GM12878 (cell line): ENCODE measurements around the gene PAQR8. TPM values are rescaled to one million over a fixed set of nuclear protein-coding genes. Genes with fewer than 3 reads are reported as not detected.

Experiments
- ATAC-seq: fragments of 200-7000 bp; cut with Tn5 transposase; 3 replicates; pipeline ENCODE4 v1.9.1; 2020; ENCODE audit warnings: mild to moderate bottlenecking, moderate library complexity
- BruUV-seq: library from RNA; stranded (reverse); fragments of 400-500 nt; replicated peaks from 2 replicates; lab custom pipeline; 2021; lab: Mats Ljungman, UMichigan
- CTCF ChIA-PET: fragments of 300-600 bp; sonication (Branson Sonifier 250); formaldehyde crosslinking; extraction: SDS; loops from one replicate; lab custom pipeline; 2021; ENCODE audit warnings: inconsistent platforms; lab: Yijun Ruan, JAX
- POLR2A ChIA-PET: fragments of 350-600 bp; formaldehyde crosslinking; extraction: SDS; loops from one replicate; lab custom pipeline; 2021; ENCODE audit warnings: inconsistent platforms; lab: Charles Lee
- RAD21 ChIA-PET: fragments of 300-600 bp; sonication (Branson Sonifier 250); formaldehyde crosslinking; loops from one replicate; lab custom pipeline; 2023; ENCODE audit warnings: antibody characterized with exemption; ENCODE audit not compliant: unreplicated experiment; lab: Charles Lee
- SMC1A ChIA-PET: fragments of 300-600 bp; sonication (Branson Sonifier 250); formaldehyde crosslinking; loops from one replicate; lab custom pipeline; 2023; ENCODE audit not compliant: unreplicated experiment, uncharacterized antibody; lab: Charles Lee
- DNase-seq: peaks from one replicate; pipeline ENCODE4 v3.0.0-alpha.2; 2011; ENCODE audit warnings: low read depth, low spot score
- FAIRE-seq: peaks from 3 replicates; lab custom pipeline; 2011; peaks lifted over from hg19 to GRCh38; lab: Jason Lieb, UNC
- H2AFZ ChIP-seq: 2 replicates; pipeline ENCODE4 v1.6.0; 2011; ENCODE audit warnings: low read depth, low read length, control low read depth; ENCODE audit not compliant: control insufficient read depth
- H3K27ac ChIP-seq: 2 replicates; pipeline ENCODE4 v1.5.1; 2011; ENCODE audit warnings: control low read depth; ENCODE audit not compliant: control insufficient read depth, insufficient read depth
- H3K27me3 ChIP-seq, 2 experiments: replicated peaks in 1 of 2; 2 replicates each; pipeline versions ENCODE4 v1.6.0 to v1.6.1; 2011; ENCODE audit warnings: low read length in 1 of 2; ENCODE audit not compliant: control insufficient read depth in 2 of 2, insufficient read depth in 2 of 2
- H3K36me3 ChIP-seq, 2 experiments: 2 replicates each; pipeline ENCODE4 v1.5.1; 2011; ENCODE audit warnings: low read length in 1 of 2; ENCODE audit not compliant: control insufficient read depth in 2 of 2, insufficient read depth in 2 of 2
- H3K4me1 ChIP-seq: 2 replicates; pipeline ENCODE4 v1.6.1; 2011; ENCODE audit warnings: mild to moderate bottlenecking, low read length, moderate library complexity, mixed read lengths; ENCODE audit not compliant: control insufficient read depth, insufficient read depth
- H3K4me2 ChIP-seq: 2 replicates; pipeline ENCODE4 v1.6.0; 2011; ENCODE audit warnings: control low read depth; ENCODE audit not compliant: control insufficient read depth, insufficient read depth
- H3K4me3 ChIP-seq: fragments of 200-600 bp; sonication (generic); 2 replicates; pipeline ENCODE4 v1.5.1; 2016
- H3K79me2 ChIP-seq: 2 replicates; pipeline ENCODE4 v1.6.0; 2011; ENCODE audit warnings: low read length; ENCODE audit not compliant: control insufficient read depth, insufficient read depth
- H3K9ac ChIP-seq: 2 replicates; pipeline ENCODE4 v1.8.0; 2011; ENCODE audit warnings: low read length, control low read depth, mixed read lengths; ENCODE audit not compliant: control insufficient read depth, insufficient read depth
- H3K9me3 ChIP-seq: replicated peaks from 3 replicates; pipeline ENCODE4 v1.5.1; 2011; ENCODE audit warnings: mild to moderate bottlenecking, low read length; ENCODE audit not compliant: control insufficient read depth, insufficient read depth
- H4K20me1 ChIP-seq: 2 replicates; pipeline ENCODE4 v1.6.0; 2011; ENCODE audit not compliant: control insufficient read depth, insufficient read depth
- BACH1 ChIP-seq: fragments of 450-650 bp; IDR thresholded peaks from 2 replicates; pipeline ENCODE4 v1.6.1; 2017; ENCODE audit warnings: mild to moderate bottlenecking, borderline replicate concordance
- BCL11A ChIP-seq: IDR thresholded peaks from 2 replicates; pipeline ENCODE4 v1.6.1; 2011; ENCODE audit warnings: low read depth, low read length
- CBFB ChIP-seq: IDR thresholded peaks from 2 replicates; pipeline ENCODE4 v1.6.1; 2016; ENCODE audit warnings: antibody characterized with exemption, low read depth
- EGR1 ChIP-seq, 2 experiments: IDR thresholded peaks; 1 replicate in 1 of 2; 2 replicates in 1 of 2; pipeline ENCODE4 v1.6.1; 2011 to 2012; ENCODE audit warnings: low read depth in 2 of 2, low read length in 2 of 2, borderline replicate concordance in 1 of 2, mild to moderate bottlenecking in 1 of 2, moderate library complexity in 1 of 2
- IRF4 ChIP-seq: IDR thresholded peaks from 2 replicates; pipeline ENCODE4 v1.6.1; 2011; ENCODE audit warnings: low read depth, low read length
- NFXL1 ChIP-seq: fragments of 450-650 bp; IDR thresholded peaks from 2 replicates; pipeline ENCODE4 v1.6.1; 2017; ENCODE audit warnings: antibody characterized with exemption, mild to moderate bottlenecking, borderline replicate concordance
- RUNX3 ChIP-seq: IDR thresholded peaks from 2 replicates; pipeline ENCODE4 v1.6.1; 2012; ENCODE audit warnings: low read length, inconsistent platforms
- SIN3A ChIP-seq: IDR thresholded peaks from 2 replicates; pipeline ENCODE4 v1.6.1; 2012; ENCODE audit warnings: low read depth, low read length, improper control_type of control experiment
- SMAD1 ChIP-seq: fragments of 450-650 bp; IDR thresholded peaks from 2 replicates; pipeline ENCODE4 v1.6.1; 2018; ENCODE audit warnings: mild to moderate bottlenecking, low read depth; ENCODE audit not compliant: partially characterized antibody
- SUZ12 ChIP-seq: fragments of 200-600 bp; sonication (generic); IDR thresholded peaks from one replicate; pipeline ENCODE4 v1.6.1; 2018; ENCODE audit warnings: antibody characterized with exemption, mild to moderate bottlenecking; ENCODE audit not compliant: unreplicated experiment
- TBL1XR1 ChIP-seq: IDR thresholded peaks from 2 replicates; pipeline ENCODE4 v1.6.1; 2012; ENCODE audit warnings: low read depth, low read length, improper control_type of control experiment
- ZNF207 ChIP-seq: fragments of 450-650 bp; IDR thresholded peaks from 2 replicates; pipeline ENCODE4 v1.6.1; 2014; ENCODE audit warnings: antibody characterized with exemption, mild to moderate bottlenecking, borderline replicate concordance
- ZSCAN29 ChIP-seq: fragments of 450-650 bp; IDR thresholded peaks from 2 replicates; pipeline ENCODE4 v1.6.1; 2017; ENCODE audit warnings: mild to moderate bottlenecking, moderate library complexity
- WGBS: methylation state at CpG from one replicate; pipeline ENCODE4 v1.1.6; 2016; ENCODE audit warnings: low lambda C conversion rate; ENCODE audit not compliant: insufficient replicate concordance, insufficient coverage; ENCODE audit errors: missing lambda C conversion rate; 5-methylcytosine and 5-hydroxymethylcytosine counted together
- in situ Hi-C: fragments of 300-500 bp; cut with MboI; formaldehyde crosslinking; loops from 9 replicates; pipeline ENCODE4 v1.14.3; 2018; ENCODE audit warnings: mixed read lengths
- intact Hi-C: fragments of 100-400 bp; cut with micrococcal nuclease; formaldehyde crosslinking; loops from one replicate; pipeline ENCODE4 v1.14.2; 2022; ENCODE audit not compliant: unreplicated experiment
- polyA plus RNA-seq, 11 experiments: library from polyadenylated mRNA; depleted of rRNA in 4 of 11; unstranded in 6 of 11; stranded (reverse) in 5 of 11; fragments of >200 nt; fragmentation: Nextera tagmentation in 4 of 11; fragmentation: Illumina TruSeq in 1 of 11; extraction: Ambion mirVana in 4 of 11; extraction: Trizol in 1 of 11; gene quantifications; 1 replicate in 1 of 11; 2 replicates in 10 of 11; pipeline versions ENCODE4 v1.2.1 to v1.2.3, GENCODE V29; 2011 to 2016; ENCODE audit warnings: inconsistent platforms in 2 of 11, missing spikeins in 2 of 11, low read depth in 1 of 11
- total RNA-seq, 4 experiments: library from RNA; depleted of rRNA in 3 of 4; stranded (reverse); fragments of >200 nt in 3 of 4; fragmentation: Illumina TruSeq in 1 of 4; extraction: Trizol in 1 of 4; gene quantifications; 2 replicates each; pipeline versions ENCODE4 v1.2.1 to v1.2.3, GENCODE V29; 2013 to 2021
- TF ChIP-seq, protein P1 (sequence below): fragments of 450-650 bp; IDR thresholded peaks from 2 replicates; pipeline ENCODE4 v1.6.1; 2014; ENCODE audit warnings: mild to moderate bottlenecking
- TF ChIP-seq, protein P2 (sequence below): fragments of 450-650 bp; IDR thresholded peaks from 2 replicates; pipeline ENCODE4 v1.6.1; 2016; ENCODE audit warnings: mild to moderate bottlenecking, moderate library complexity, borderline replicate concordance

PAQR8 gene
- total and polyA plus RNA-seq, 10 of the 15 experiments (the other 5 are each of a cell fraction or from before 2014, with no cell fraction given) = 3.9 to 22.4 (median 14.6) TPM

DNA sequence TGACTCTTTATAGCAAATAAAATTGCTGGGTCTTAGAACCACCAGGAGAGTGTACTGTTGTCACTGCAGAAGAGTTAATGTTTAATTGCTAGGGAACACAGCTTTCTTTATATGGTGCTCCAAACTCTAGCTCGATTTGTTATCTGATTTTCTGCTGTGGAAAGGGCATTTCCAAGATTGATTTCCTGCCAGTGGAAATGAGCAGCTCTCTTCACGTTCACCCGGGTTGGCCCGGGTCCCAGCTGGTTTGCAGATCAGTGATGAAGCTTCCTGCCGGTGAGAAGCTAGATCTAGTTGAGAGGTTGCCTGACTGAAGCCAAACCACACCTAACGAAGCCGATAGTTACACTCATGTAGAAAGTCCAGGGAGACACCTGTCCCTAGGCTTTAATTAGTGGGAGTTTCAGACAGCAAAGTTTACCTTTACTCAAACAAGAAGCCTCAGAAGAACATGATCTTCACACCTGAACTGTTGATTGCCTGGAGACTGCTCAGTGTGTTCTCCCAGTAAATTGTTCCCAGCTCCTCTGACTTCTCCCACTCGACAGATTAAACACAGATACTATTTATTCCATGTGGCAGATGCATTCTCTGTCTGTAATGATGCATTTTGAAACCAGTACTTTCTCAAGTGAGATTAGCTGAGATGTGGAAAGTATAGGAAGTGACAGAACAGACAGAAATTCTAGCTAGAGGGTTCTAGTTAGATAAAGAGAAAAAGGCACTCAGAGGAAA, 27.8 kb downstream of the PAQR8 start (continued):
- TF ChIP-seq NFXL1 = no peak
- no peak for TF ChIP-seq ZSCAN29
- TF ChIP-seq, protein P1, sequence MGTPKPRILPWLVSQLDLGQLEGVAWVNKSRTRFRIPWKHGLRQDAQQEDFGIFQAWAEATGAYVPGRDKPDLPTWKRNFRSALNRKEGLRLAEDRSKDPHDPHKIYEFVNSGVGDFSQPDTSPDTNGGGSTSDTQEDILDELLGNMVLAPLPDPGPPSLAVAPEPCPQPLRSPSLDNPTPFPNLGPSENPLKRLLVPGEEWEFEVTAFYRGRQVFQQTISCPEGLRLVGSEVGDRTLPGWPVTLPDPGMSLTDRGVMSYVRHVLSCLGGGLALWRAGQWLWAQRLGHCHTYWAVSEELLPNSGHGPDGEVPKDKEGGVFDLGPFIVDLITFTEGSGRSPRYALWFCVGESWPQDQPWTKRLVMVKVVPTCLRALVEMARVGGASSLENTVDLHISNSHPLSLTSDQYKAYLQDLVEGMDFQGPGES = no peak
- no peak for TF ChIP-seq SIN3A
- peak; percentile 72 for TF ChIP-seq IRF4
- no peak for TF ChIP-seq ZNF207
- no peak; the same call in none of the 2 replicates for TF ChIP-seq BACH1
- peak; percentile 43 for TF ChIP-seq SMAD1
- TF ChIP-seq, all 136 proteins: peak for 42

DNA sequence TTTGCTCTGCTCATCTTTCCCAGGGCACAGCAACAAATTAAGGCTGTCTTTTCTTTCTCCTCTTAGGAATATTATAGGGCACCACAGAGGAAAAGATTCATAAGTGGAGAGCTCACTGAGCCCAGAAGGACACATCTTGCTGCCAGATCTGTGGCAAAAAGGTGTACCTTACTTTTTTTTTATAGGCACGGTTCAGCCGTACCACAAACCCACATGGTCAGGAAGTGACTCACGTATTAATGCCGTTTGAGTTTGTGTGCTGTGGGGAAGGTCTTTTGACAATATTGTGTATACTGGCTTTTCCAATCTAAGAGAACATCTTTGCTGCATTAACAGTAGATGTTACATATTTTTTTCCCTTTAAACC, 28.4 kb downstream of the PAQR8 start:
- intact Hi-C loops = loop anchor here (1.0 to 2.0 kb wide), 2 partner anchors 38 to 86 kb away; no protein-coding TSS in a partner anchor
- ChIA-PET RAD21 (interaction anchor here (0.5 to 7.0 kb wide), 29 partner anchors 9 to 278 kb away, joined by 3 to 112 read pairs (median 6); partner anchors contain the start of genes EFHC1, MCM3 and PAQR8), POLR2A (interaction anchor here (0.7 to 7.0 kb wide), 17 partner anchors 8 to 106 kb away, joined by 3 to 74 read pairs (median 6); partner anchors contain the start of genes MCM3 and PAQR8), CTCF (interaction anchor here (0.5 to 7.7 kb wide), 30 partner anchors 9 to 275 kb away, joined by 3 to 85 read pairs (median 5); partner anchors contain the start of genes EFHC1, MCM3 and PAQR8), SMC1A (interaction anchor here (0.7 to 9.3 kb wide), 33 partner anchors 9 to 277 kb away, joined by 3 to 156 read pairs (median 5); partner anchors contain the start of genes MCM3 and PAQR8)
- peak; percentile 68 for ATAC-seq
- Histone ChIP-seq H3K27me3 (no peaks in the 10 kb centered on the region), H3K4me1 (peaks cover 64% of the 10 kb centered on the region), H3K4me3 (peak overlapping the region; percentile 43; the same call in 1 of the 2 replicates), H3K9ac (peak overlapping the region; percentile 39), H2AFZ (peak overlapping the region; percentile 2; the same call in 1 of the 2 replicates), H3K36me3 (no peaks in the 10 kb centered on the region), H3K27ac (peak overlapping the region; percentile 94), H3K79me2 (peaks cover 10% of the 10 kb centered on the region), H3K4me2 (peak overlapping the region; percentile 86), H3K9me3 (peaks cover 3% of the 10 kb centered on the region), H4K20me1 (no peaks in the 10 kb centered on the region)
- peak; percentile 72 for DNase-seq
- FAIRE-seq = peak; percentile 23
- in situ Hi-C loops = loop anchor here (5.0 kb wide), 2 partner anchors 88 to 228 kb away; no protein-coding TSS in a partner anchor
- 0% methylated on average over 4 of the region's 4 CpGs for WGBS
- no TSS peak for BruUV-seq
- no peak for TF ChIP-seq SUZ12
- TF ChIP-seq CBFB = peak; percentile 74
- TF ChIP-seq TBL1XR1 = 0 out of 2 replicates have a peak, but pooled peaks have one; percentile 46
- TF ChIP-seq EGR1 (IDR thresholded peaks at IDR 0.05; ENCODE audit: borderline replicate concordance in 1 of 2, low read depth in 2 of 2, low read length in 2 of 2) = no peak
- TF ChIP-seq, protein P2, sequence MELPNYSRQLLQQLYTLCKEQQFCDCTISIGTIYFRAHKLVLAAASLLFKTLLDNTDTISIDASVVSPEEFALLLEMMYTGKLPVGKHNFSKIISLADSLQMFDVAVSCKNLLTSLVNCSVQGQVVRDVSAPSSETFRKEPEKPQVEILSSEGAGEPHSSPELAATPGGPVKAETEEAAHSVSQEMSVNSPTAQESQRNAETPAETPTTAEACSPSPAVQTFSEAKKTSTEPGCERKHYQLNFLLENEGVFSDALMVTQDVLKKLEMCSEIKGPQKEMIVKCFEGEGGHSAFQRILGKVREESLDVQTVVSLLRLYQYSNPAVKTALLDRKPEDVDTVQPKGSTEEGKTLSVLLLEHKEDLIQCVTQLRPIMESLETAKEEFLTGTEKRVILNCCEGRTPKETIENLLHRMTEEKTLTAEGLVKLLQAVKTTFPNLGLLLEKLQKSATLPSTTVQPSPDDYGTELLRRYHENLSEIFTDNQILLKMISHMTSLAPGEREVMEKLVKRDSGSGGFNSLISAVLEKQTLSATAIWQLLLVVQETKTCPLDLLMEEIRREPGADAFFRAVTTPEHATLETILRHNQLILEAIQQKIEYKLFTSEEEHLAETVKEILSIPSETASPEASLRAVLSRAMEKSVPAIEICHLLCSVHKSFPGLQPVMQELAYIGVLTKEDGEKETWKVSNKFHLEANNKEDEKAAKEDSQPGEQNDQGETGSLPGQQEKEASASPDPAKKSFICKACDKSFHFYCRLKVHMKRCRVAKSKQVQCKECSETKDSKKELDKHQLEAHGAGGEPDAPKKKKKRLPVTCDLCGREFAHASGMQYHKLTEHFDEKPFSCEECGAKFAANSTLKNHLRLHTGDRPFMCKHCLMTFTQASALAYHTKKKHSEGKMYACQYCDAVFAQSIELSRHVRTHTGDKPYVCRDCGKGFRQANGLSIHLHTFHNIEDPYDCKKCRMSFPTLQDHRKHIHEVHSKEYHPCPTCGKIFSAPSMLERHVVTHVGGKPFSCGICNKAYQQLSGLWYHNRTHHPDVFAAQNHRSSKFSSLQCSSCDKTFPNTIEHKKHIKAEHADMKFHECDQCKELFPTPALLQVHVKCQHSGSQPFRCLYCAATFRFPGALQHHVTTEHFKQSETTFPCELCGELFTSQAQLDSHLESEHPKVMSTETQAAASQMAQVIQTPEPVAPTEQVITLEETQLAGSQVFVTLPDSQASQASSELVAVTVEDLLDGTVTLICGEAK = no peak
- peak; percentile 79 for TF ChIP-seq BCL11A
- TF ChIP-seq RUNX3 = peak; percentile 96
